C4-2B (cell line): Measurements from ENCODE around the gene MANF.

Experiments used
- H3K27ac ChIP-seq: fragments of 450-650 bp; 2 replicates; pipeline ENCODE4 v1.5.1; 2017
- CTCF ChIP-seq: fragments of 450-650 bp; conservative IDR thresholded peaks from 2 replicates; pipeline ENCODE4 v1.5.1; 2017; ENCODE audit warnings: mild to moderate bottlenecking
- ZFX ChIP-seq: fragments of 450-650 bp; IDR thresholded peaks from 2 replicates; pipeline ENCODE4 v1.6.1; 2017

The MANF gene

GRCh38 chr3:51386159-51386851 is 1.2 kb downstream of the MANF start:
- peak overlapping the region; percentile 97 for H3K27ac ChIP-seq
- TF ChIP-seq ZFX (no peak), CTCF (no peak)

DNA sequence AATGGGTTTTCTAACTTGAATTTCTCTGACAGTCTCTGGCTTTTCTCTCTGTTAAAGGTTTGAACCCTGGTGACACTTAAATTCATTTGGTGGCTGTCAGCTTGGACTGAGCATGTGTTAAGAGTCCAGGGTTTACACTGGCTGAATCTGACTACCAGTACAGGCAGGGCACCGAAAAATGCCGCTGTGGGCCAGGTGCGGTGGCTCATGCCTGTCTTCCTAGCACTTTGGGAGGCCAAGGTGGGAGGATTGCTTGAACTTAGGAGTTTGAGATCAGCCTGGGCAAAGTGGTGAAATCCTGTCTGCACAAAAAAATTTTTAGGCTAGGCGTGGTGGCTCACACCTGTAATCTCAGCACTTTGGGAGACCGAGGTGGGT is 1.8 kb downstream of the MANF start:
- peak overlapping the region; percentile 97 for H3K27ac ChIP-seq
- no peak for TF ChIP-seq ZFX
- TF ChIP-seq CTCF: no peak

GRCh38 chr3:51387281-51387680 is 2.2 kb downstream of the MANF start:
- H3K27ac ChIP-seq: peak overlapping the region; percentile 97

DNA sequence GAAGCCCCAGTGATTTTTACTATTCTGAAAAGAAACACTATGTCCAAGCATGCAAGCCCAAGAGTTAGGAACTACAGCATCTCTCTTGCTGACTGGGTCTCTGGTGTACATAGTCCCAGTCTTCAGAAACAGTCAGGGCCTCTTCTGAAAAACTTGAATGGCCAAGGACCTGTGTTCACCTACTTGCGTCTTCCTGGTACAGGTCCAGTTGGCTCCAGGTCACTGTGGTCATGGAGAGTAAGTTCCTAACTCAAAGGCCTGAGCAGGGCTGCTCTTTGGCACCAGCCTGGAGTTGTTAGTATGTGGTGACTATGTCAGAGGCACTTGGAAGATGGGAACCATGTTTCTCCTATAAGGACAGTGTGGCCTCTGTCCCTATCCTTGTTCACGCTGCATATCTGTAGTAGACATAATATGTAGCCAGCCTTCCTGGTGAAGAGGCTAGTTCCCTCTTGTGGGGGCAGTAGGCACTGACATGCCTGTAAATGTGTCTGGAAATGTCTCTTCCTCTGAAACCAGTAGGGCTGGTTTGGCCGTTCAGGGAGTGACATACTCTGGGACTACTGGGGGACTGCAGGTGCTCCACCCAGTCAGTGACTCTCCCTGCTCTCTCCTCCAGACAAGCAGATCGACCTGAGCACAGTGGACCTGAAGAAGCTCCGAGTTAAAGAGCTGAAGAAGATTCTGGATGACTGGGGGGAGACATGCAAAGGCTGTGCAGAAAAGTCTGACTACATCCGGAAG is 3.4 kb downstream of the MANF start:
- peak overlapping the region; percentile 97 for H3K27ac ChIP-seq
- TF ChIP-seq CTCF (peak; percentile 19), ZFX (no peak)

DNA sequence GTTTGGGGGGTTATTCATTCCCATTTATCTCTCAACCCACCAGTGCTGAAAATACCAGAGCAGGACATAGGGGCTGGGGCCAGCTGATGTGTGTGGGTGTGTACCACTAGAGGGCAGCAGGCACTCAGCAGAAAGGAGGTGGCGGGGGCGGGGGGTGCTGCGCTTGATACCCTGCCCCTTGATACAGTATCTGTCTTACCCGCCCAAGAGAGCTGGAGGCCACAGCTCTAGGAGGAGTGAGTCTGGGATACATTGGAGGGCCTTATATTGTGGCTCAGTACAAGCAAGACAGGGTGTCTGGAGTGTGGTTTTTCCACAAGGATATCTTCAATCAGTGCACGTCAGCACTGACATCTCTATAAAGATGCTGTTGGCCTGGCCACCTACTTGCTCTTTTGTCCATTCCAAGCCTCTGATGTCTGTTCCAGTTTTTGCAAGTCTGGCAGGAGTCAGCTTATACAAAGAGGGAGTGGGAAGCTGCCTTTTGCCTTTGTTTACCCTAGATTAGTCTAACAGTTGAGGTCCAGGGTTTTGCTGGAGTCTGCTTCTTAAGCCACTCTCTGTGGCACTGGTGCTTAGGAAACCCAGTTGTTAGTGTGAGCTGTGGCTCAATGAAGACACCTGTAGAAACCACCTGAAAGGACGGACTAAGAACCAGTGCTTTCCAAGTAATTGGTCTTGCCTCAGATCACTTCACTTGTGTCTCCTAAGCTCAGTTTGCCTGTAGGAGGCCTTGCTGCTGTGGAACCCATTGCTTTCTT is 4.5 kb downstream of the MANF start:
- H3K27ac ChIP-seq: peak overlapping the region; percentile 97
- peak; percentile 79 for TF ChIP-seq CTCF
- no peak for TF ChIP-seq ZFX

- TF ChIP-seq ZFX (no peak), CTCF (no peak)
- peak overlapping the region; percentile 97 for H3K27ac ChIP-seq
Observed at GRCh38 chr3:51390246-51391074, 5.4 kb downstream of the MANF start.

DNA sequence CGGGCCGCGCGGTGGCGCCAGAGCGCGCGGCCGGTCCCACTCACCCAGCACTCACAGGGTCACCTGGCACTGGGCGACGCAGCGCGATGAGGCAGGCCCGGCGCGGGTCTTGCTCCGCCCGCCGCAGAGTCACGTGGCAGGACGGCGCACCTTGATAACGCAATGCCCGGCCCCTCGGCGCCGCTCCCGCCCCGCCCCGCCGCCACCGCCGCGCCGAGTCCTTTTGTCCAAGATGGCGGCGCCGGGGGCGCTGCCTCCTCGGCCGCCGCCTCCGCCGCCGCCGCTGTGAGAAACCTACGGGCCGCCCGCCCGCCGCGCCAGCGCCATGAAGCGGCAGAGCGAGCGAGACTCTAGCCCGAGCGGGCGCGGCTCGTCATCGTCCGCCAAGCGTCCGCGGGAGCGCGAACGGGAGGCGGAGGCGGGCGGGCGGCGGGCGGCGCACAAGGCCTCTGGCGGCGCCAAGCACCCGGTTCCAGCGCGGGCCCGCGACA is 6.0 kb downstream of the MANF start, which contains the start of gene RBM15B:
RBM15B (plus strand) TSS at position 211 of the 491 bp plus-strand sequence; CDS start at position 326, 115 bp downstream.
- H3K27ac ChIP-seq: peak within 1 kb of the TSS; percentile 97
- peak; percentile 91 for TF ChIP-seq CTCF
- TF ChIP-seq ZFX: peak; percentile 98
